H9 (cell line): ENCODE results near the gene ITM2B. TPM values are rescaled to one million over a fixed set of nuclear protein-coding genes. Genes with fewer than 3 reads are reported as not detected.

ENCODE experiments used
- DNase-seq: peaks from one replicate; pipeline ENCODE4 v3.0.0-alpha.2; 2017
- H2AFZ ChIP-seq: one replicate; pipeline ENCODE4 v1.6.1; 2013; ENCODE audit warnings: mild to moderate bottlenecking, low read length, control low read depth, moderate library complexity
- H2AK5ac ChIP-seq: 2 replicates; pipeline ENCODE4 v1.6.1; 2013; ENCODE audit warnings: low read length, control low read depth, mixed read lengths; ENCODE audit not compliant: insufficient read length
- H2BK120ac ChIP-seq: one replicate; pipeline ENCODE4 v1.6.1; 2013; ENCODE audit warnings: low read depth, mild to moderate bottlenecking, low read length, control low read depth, inconsistent platforms; ENCODE audit not compliant: poor library complexity, severe bottlenecking
- H2BK12ac ChIP-seq: 2 replicates; pipeline ENCODE4 v1.6.1; 2013; ENCODE audit warnings: low read length, control low read depth, mixed read lengths, low read depth; ENCODE audit not compliant: insufficient read length
- H2BK15ac ChIP-seq: 2 replicates; pipeline ENCODE4 v1.6.1; 2013; ENCODE audit warnings: low read depth, low read length, control low read depth
- H2BK20ac ChIP-seq: one replicate; pipeline ENCODE4 v1.6.1; 2013; ENCODE audit warnings: low read depth, mild to moderate bottlenecking, low read length, control low read depth, inconsistent platforms; ENCODE audit not compliant: poor library complexity, severe bottlenecking
- H2BK5ac ChIP-seq: 2 replicates; pipeline ENCODE4 v1.6.1; 2013; ENCODE audit warnings: low read length, control low read depth, mixed read lengths; ENCODE audit not compliant: insufficient read length
- H3K14ac ChIP-seq: 2 replicates; pipeline ENCODE4 v1.6.1; 2013; ENCODE audit warnings: low read length, control low read depth; ENCODE audit not compliant: insufficient read depth
- H3K18ac ChIP-seq: 2 replicates; pipeline ENCODE4 v1.6.1; 2013; ENCODE audit warnings: low read depth, mild to moderate bottlenecking, mixed read lengths, low read length, control low read depth; ENCODE audit not compliant: insufficient read length
- H3K23ac ChIP-seq: 2 replicates; pipeline ENCODE4 v1.6.1; 2013; ENCODE audit warnings: low read length, control low read depth, mixed read lengths, low read depth; ENCODE audit not compliant: insufficient read length
- H3K23me2 ChIP-seq: 2 replicates; pipeline ENCODE4 v1.6.1; 2013; ENCODE audit warnings: low read depth, mild to moderate bottlenecking, mixed read lengths, low read length, control low read depth; ENCODE audit not compliant: insufficient read length, poor library complexity, severe bottlenecking
- H3K27ac ChIP-seq: 2 replicates; pipeline ENCODE4 v1.5.1; 2013; ENCODE audit warnings: low read length, control low read depth, mixed read lengths, low read depth; ENCODE audit not compliant: insufficient read length
- H3K27me3 ChIP-seq: 2 replicates; pipeline ENCODE4 v1.6.1; 2013; ENCODE audit warnings: low read length, control low read depth, inconsistent platforms; ENCODE audit not compliant: insufficient read depth
- H3K4ac ChIP-seq: 2 replicates; pipeline ENCODE4 v1.6.1; 2013; ENCODE audit warnings: low read depth, mild to moderate bottlenecking, control low read depth, inconsistent platforms, low read length, moderate library complexity
- H3K4me1 ChIP-seq: 2 replicates; pipeline ENCODE4 v1.6.1; 2013; ENCODE audit warnings: low read length, control low read depth, inconsistent platforms; ENCODE audit not compliant: insufficient read depth
- H3K4me2 ChIP-seq: 2 replicates; pipeline ENCODE4 v1.6.1; 2013; ENCODE audit warnings: low read length, control low read depth, mixed read lengths; ENCODE audit not compliant: insufficient read length, insufficient read depth
- H3K56ac ChIP-seq: 2 replicates; pipeline ENCODE4 v1.6.1; 2013; ENCODE audit warnings: low read depth, mild to moderate bottlenecking, mixed read lengths, low read length, control low read depth; ENCODE audit not compliant: insufficient read length
- H3K79me1 ChIP-seq: 2 replicates; pipeline ENCODE4 v1.6.1; 2013; ENCODE audit warnings: low read depth, mild to moderate bottlenecking, moderate library complexity, low read length, control low read depth, inconsistent platforms; ENCODE audit not compliant: insufficient read depth, poor library complexity, severe bottlenecking
- H3K79me2 ChIP-seq: 2 replicates; pipeline ENCODE4 v1.6.1; 2013; ENCODE audit warnings: low read length, control low read depth, inconsistent platforms; ENCODE audit not compliant: insufficient read depth
- H3K9ac ChIP-seq: 2 replicates; pipeline ENCODE4 v1.6.1; 2013; ENCODE audit warnings: low read length, control low read depth, mixed read lengths; ENCODE audit not compliant: insufficient read length; ENCODE audit errors: extremely low read depth
- H3K9me3 ChIP-seq: one replicate; pipeline ENCODE4 v1.6.1; 2013; ENCODE audit warnings: low read depth, low read length, inconsistent platforms; ENCODE audit not compliant: control insufficient read depth
- H3T11ph ChIP-seq: one replicate; pipeline ENCODE4 v1.6.1; 2013; ENCODE audit warnings: mild to moderate bottlenecking, low read length, control low read depth, inconsistent platforms
- H4K20me1 ChIP-seq: one replicate; pipeline ENCODE4 v1.6.1; 2013; ENCODE audit not compliant: control insufficient read depth, insufficient read length, insufficient read depth
- H4K5ac ChIP-seq: 2 replicates; pipeline ENCODE4 v1.6.1; 2013; ENCODE audit warnings: low read depth, mild to moderate bottlenecking, mixed read lengths, low read length, control low read depth; ENCODE audit not compliant: insufficient read length
- H4K8ac ChIP-seq: replicated peaks from 2 replicates; pipeline ENCODE4 v1.6.1; 2013; ENCODE audit warnings: low read length, control low read depth, mixed read lengths, low read depth; ENCODE audit not compliant: insufficient read length
- H4K91ac ChIP-seq: 2 replicates; pipeline ENCODE4 v1.6.1; 2013; ENCODE audit warnings: low read depth, mild to moderate bottlenecking, moderate library complexity, mixed read lengths, low read length, control low read depth; ENCODE audit not compliant: insufficient read length
- H3K27ac Mint-ChIP-seq, 3 experiments: 2 replicates in 2 of 3; 3 replicates in 1 of 3; pipeline ENCODE4 v1.8.0; 2020 to 2021; ENCODE audit warnings: mixed read lengths in 3 of 3, mild to moderate bottlenecking in 1 of 3, moderate library complexity in 1 of 3
- H3K27me3 Mint-ChIP-seq: 2 replicates; pipeline ENCODE4 v1.8.0; 2021; ENCODE audit warnings: low read depth, mild to moderate bottlenecking, moderate library complexity, mixed read lengths
- H3K36me3 Mint-ChIP-seq, 3 experiments: 2 replicates in 2 of 3; 3 replicates in 1 of 3; pipeline ENCODE4 v1.8.0; 2020 to 2021; ENCODE audit warnings: low read depth in 3 of 3, mixed read lengths in 3 of 3; ENCODE audit not compliant: insufficient read depth in 1 of 3
- H3K4me1 Mint-ChIP-seq, 2 experiments: 2 replicates each; pipeline ENCODE4 v1.8.0; 2020; ENCODE audit warnings: mixed read lengths in 2 of 2
- H3K4me3 Mint-ChIP-seq, 2 experiments: 2 replicates in 1 of 2; 3 replicates in 1 of 2; pipeline ENCODE4 v1.8.0; 2020 to 2021; ENCODE audit warnings: mild to moderate bottlenecking in 2 of 2, mixed read lengths in 2 of 2, moderate library complexity in 1 of 2
- H3K9me3 Mint-ChIP-seq, 2 experiments: 2 replicates in 1 of 2; 3 replicates in 1 of 2; pipeline ENCODE4 v1.8.0; 2020; ENCODE audit warnings: mild to moderate bottlenecking in 2 of 2, mixed read lengths in 2 of 2, moderate library complexity in 1 of 2
- CTCF ChIP-seq: fragments of 200-600 bp; sonication (generic); conservative IDR thresholded peaks from 3 replicates; pipeline ENCODE4 v1.8.0; 2021; ENCODE audit warnings: antibody characterized with exemption, mild to moderate bottlenecking
- WGBS: extraction: QIAGEN DNeasy Blood & Tissue Kit; methylation state at CpG from one replicate; pipeline ENCODE4 v1.1.7; 2013; ENCODE audit warnings: missing lambda C conversion rate, low lambda C conversion rate, mixed read lengths; ENCODE audit not compliant: insufficient read length; ENCODE audit errors: extremely low coverage; 5-methylcytosine and 5-hydroxymethylcytosine counted together
- total RNA-seq: library from RNA; stranded (reverse); gene quantifications from 2 replicates; pipeline ENCODE4 v1.2.1, GENCODE V29; 2021

ITM2B gene
- total RNA-seq, 1 experiment from 2014 or later: 175 TPM

GRCh38 chr13:48275507-48275906, 42.5 kb downstream of the ITM2B start:
- Mint-ChIP-seq H3K9me3 (no peaks in the 10 kb centered on the region), H3K4me3 (no peak overlapping the region), H3K27me3 (no peaks in the 10 kb centered on the region), H3K27ac (no peak overlapping the region), H3K36me3 (no peaks in the 10 kb centered on the region), H3K4me1 (no peaks in the 10 kb centered on the region)
- Histone ChIP-seq H2BK5ac (no peak overlapping the region), H3K23ac (no peak overlapping the region), H2BK20ac (no peak overlapping the region), H3K9ac (no peak overlapping the region), H2BK120ac (no peak overlapping the region), H3K23me2 (no peaks in the 10 kb centered on the region), H3T11ph (no peak overlapping the region), H3K79me2 (no peaks in the 10 kb centered on the region), H3K18ac (no peak overlapping the region), H3K27me3 (no peaks in the 10 kb centered on the region), H3K4me1 (no peaks in the 10 kb centered on the region; the same call in 1 of the 2 replicates), H3K79me1 (no peaks in the 10 kb centered on the region), H4K8ac (no peak overlapping the region), H2AFZ (no peak overlapping the region), H2BK15ac (no peak overlapping the region), H3K4me2 (no peak overlapping the region), H2BK12ac (no peak overlapping the region), H3K14ac (no peak overlapping the region), H3K27ac (no peak overlapping the region), H3K9me3 (no peaks in the 10 kb centered on the region), H4K20me1 (no peaks in the 10 kb centered on the region), H4K91ac (no peak overlapping the region), H2AK5ac (no peak overlapping the region), H3K4ac (no peak overlapping the region), H4K5ac (no peak overlapping the region), H3K56ac (no peak overlapping the region)
- WGBS: no CpG with 5 or more reads among the region's 4 CpGs
- no peak for TF ChIP-seq CTCF
- DNase-seq: no peak
